22Rv1 (cell line): ENCODE measurements around the gene RPGR.

Experiments
- ZFX ChIP-seq: fragments of 450-650 bp; IDR thresholded peaks from 2 replicates; pipeline ENCODE4 v1.6.1; 2017; ENCODE audit warnings: antibody characterized with exemption, borderline replicate concordance
- TF ChIP-seq, protein P1 (sequence below): fragments of 450-650 bp; IDR thresholded peaks from 2 replicates; pipeline ENCODE4 v1.5.1; 2017; ENCODE audit warnings: mild to moderate bottlenecking

DNA sequence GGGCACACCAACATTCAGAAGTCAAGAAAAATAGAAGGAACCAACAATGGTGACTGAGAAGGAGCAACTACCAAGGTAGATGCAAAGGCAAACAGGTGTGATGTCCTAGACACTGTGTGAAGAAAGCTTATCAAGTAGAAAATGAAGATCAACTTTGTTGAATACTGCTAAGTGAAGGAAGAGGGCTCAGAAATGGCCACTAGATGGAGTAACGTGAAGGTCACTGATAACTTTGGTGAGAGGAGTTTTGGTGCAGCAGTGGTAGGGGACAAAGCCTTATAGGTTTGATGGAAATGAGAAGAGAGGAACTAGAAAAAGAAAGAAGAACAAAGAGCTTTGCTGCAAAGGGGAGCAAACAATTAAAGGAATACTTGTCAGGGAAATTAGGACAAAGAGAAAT is 48.6 kb upstream of the RPGR start:
- TF ChIP-seq, protein P1, sequence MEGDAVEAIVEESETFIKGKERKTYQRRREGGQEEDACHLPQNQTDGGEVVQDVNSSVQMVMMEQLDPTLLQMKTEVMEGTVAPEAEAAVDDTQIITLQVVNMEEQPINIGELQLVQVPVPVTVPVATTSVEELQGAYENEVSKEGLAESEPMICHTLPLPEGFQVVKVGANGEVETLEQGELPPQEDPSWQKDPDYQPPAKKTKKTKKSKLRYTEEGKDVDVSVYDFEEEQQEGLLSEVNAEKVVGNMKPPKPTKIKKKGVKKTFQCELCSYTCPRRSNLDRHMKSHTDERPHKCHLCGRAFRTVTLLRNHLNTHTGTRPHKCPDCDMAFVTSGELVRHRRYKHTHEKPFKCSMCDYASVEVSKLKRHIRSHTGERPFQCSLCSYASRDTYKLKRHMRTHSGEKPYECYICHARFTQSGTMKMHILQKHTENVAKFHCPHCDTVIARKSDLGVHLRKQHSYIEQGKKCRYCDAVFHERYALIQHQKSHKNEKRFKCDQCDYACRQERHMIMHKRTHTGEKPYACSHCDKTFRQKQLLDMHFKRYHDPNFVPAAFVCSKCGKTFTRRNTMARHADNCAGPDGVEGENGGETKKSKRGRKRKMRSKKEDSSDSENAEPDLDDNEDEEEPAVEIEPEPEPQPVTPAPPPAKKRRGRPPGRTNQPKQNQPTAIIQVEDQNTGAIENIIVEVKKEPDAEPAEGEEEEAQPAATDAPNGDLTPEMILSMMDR: peak; percentile 45
- no peak for TF ChIP-seq ZFX
